Non-pigmented ciliary epithelial cell (primary cell): ENCODE results near the gene SP100.

Source experiments
- DNase-seq: peaks from one replicate; pipeline ENCODE4 v3.0.0-alpha.2; 2010; ENCODE audit warnings: low read depth

Gene SP100

GRCh38 chr2:230542751-230543150 lies 126.8 kb downstream of the SP100 start:
- peak; percentile 40 for DNase-seq

DNA sequence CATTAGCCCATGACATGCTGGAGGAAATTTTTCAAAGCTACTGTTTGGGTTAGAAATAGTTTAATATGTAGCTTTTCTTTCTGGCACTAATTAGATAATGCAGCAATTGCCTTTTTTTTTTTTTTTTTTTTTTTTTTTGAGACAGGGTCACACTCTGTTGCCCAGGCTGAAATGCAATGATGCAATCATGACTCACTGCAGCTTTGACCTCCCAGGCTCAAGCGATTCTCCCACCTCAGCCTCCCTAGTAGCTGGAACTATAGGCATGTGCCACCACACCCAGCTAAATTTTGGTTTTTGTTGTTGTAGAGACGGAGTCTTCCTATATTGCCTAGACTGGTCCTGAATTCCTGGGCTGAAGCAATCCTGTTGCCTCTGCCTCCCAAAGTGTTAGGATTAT lies 136.2 kb downstream of the SP100 start:
- DNase-seq = no peak

DNA sequence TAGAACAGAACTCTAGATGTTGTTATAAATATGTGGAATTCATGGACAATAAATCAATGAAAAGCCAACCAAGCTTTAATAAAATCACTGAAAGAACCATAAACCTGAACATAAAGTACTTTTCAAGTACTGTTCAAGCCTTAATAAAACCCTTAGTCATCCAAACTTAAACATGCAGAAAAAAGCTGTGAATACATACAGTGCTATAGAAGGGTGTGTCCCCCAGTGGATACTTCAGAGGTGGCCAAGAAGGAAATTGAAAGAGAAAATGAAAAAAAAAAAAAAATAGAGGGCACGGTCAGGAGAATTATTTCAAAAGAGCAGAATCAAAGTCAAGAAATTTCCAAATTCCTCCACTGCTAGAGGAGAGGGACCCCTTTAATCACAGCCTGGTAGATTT lies 141.1 kb downstream of the SP100 start:
- no peak for DNase-seq

GRCh38 chr2:230564805-230565779 lies 149.1 kb downstream of the SP100 start:
- DNase-seq = no peak

DNA sequence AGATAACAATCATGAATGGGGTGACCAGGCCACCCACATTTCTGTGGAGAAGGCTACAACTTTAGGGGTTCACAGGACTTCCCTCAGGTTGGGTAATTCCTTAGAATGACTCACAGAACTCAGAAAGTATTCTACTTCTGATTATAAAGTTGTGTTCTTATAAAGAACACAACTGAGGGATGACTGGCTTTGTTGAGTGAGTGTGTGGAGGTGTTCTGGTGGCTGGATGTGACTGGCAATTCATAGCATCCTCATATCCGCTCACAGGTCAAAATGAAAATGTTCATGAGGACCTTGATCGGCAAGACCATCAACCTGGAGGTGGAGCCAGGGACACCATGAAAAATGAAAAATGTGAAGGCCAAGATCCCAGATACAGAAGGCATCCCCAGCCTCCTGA lies 153.3 kb downstream of the SP100 start:
- DNase-seq = no peak

DNA sequence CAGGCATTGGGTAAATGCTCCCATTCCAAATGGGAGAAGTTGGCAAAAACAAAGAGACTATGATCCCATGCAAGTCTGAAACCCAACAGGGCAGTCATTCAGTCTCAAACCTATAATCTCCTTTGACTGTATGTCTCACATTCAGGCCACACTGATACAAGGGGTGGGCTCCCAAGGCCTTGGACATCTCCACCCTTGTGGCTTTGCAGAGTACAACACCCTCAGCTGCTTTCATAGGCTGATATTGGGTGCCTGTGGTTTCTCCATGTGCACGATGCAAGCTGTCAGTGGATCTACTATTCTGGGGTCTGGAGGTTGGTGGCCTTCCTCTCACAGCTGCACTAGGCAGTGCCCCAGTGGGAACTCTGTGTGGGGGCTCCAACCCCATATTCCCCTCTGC lies 155.0 kb downstream of the SP100 start:
- DNase-seq = no peak

DNA sequence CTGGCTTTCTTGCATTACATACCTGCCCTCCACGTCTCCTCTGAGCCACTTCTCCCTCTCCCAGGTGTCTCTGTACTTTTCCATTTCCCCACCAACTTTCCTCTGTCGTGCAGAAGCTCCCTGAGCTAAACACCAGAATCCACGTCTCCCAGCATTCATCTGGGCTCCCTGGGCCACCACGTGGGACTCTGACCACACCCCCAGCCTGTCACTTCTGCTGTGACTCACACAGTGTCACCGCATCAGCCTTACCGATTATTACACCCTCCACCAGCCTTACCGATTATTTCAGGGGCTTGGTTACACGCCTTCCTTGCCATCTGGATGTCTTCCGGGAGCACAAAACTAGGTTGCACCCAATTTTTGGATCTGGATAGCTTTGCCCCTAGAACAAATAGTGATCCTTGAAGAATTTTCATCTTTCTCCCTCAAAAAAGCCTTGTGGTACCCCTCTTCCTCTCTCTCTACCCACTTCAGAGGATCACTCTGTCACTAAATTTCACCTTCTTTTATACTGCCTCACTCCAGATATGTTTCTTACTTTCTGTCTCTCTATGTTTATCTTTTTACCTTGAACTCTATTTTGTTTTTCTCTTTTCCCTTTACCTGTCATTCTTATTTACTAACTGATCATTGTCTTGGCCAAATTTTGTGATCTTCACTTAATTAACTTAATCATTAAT lies 159.8 kb downstream of the SP100 start:
- DNase-seq = no peak

DNA sequence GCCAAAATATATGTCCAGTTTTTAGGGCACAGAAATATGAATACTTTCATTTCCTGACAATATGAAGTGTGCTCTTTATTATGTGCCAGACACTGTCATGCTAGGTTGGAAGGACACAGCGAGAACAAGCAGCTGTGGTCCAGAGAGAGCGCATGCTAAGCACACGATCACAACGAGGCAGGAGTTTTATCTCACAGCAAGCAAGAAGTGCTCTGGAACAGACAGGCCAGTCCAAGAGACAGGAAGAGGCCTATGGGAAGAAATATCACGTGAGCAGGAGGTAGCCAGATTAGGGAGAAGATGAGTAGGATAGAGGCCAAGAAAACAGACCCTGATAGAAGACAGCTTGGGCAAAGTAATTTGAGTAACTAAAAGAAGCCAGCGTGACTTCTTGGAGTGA lies 161.1 kb downstream of the SP100 start:
- no peak for DNase-seq

- DNase-seq = no peak
Measured at GRCh38 chr2:230578106-230578505, 162.1 kb downstream of the SP100 start.

- DNase-seq = peak; percentile 30
Measured at GRCh38 chr2:230582851-230583283, 166.9 kb downstream of the SP100 start.

- DNase-seq = no peak
Measured at GRCh38 chr2:230583581-230583980, 167.6 kb downstream of the SP100 start.

- DNase-seq = peak; percentile 11
Measured at GRCh38 chr2:230586328-230586982, 170.5 kb downstream of the SP100 start.

GRCh38 chr2:230589025-230589424 lies 173.0 kb downstream of the SP100 start:
- DNase-seq = no peak

DNA sequence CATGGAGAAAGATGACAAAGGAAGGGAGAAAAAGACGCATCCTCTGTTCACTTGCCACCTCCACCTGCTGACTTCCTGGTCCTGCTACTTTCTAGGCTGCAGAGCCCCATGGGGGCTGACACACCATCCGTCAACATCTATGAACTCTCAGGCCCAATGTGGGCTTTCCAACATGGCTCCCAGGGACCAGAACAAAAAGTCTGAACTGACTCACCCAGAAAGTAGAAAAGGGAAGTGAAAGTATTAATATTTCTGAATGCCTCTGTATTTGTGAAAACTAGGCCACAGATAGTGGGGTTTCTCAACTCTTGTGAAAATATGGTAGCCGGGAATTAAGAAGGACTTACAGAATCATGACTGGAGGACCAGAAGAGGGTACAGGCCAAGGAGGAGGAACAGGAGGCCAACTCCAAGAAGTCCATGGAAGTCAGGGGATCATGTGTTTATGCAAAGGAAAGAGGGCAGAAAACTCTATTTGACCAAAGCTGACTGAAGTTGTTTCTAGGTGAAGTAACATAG lies 173.6 kb downstream of the SP100 start:
- no peak for DNase-seq

GRCh38 chr2:230590333-230590732 lies 174.3 kb downstream of the SP100 start:
- no peak for DNase-seq

DNA sequence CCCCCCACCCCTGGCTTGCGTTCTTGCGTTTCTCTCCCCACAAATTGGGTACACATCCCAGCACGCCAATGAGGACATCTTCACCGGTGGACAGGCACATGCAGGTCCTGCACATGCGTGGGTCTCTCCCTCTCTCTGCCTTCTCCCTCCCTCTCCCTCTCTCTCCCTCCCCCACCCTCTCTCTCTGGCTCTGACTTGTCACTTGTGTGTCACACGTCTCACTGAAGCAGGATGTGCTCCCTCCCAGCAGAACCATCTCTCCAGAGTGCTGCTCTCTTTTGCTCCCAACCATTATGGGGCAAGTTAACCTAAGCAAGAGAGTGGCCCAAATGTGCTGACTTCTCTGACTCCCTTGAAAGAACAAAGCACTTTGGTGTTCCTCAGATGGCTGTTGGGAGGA lies 175.8 kb downstream of the SP100 start:
- no peak for DNase-seq

GRCh38 chr2:230592775-230593174 lies 176.8 kb downstream of the SP100 start:
- DNase-seq = no peak
